HG03039 (cell line): ENCODE results near the gene EPHB3.
"Not testable (repeated sequence)": the region's sequence is repeated elsewhere in the genome, so short reads cannot be mapped to it uniquely, and the experiment has no call there.

Experiments
- ATAC-seq: cut with Tn5 transposase; IDR thresholded peaks from one replicate; pipeline ENCODE4 v1.9.1; 2021; ENCODE audit warnings: mild to moderate bottlenecking, moderate library complexity; ENCODE audit not compliant: unreplicated experiment

The EPHB3 gene

DNA sequence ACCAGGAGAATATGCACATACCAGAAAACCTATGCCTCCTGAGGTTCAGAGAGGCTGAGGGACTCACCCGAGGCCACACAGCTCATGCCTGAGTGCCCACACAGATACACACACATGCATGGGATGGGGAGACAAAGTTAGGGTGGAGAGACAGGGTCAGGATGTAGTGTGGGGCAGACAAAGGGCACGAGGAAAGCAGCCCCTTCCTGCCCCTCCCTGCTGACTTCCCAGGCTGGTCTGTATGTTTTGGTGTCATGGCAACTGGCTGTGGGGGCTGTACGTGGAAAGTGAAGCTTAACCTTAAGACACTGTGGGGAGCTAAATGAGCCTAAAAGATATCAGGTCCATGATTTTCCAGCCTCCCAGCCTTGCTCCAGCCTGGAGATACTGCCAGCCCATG lies 57.8 kb downstream of the EPHB3 start:
- no peak for ATAC-seq

DNA sequence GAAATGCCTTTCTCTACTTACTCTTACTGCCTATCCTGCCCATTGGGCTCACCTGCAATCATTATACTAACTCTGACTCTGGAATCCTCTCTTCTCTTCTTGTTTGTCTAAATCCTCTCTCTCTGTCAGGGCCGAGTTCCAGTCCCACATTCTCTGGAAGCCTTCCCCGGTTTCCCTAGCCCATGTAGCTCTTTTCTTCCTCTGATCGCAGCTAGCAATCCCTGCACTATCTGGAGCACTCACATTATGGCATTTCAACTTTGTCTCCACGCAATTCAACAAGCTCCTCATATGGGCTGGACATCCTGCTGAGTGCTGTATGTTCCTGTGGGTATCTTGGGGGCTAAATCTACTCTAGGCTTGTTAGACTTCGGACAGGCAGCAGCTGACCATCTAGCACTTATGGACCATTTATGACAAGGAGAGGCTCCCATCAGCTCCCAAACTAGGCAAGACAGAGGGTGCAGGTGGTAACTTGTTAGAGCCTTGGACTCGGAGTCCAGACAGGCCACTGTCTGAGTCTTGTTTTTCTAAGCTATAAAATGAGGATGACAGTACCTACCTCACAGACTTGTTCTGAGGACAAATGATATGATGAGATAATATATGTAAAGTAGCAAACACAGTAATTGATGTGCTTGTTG lies 58.3 kb downstream of the EPHB3 start:
- no peak for ATAC-seq

DNA sequence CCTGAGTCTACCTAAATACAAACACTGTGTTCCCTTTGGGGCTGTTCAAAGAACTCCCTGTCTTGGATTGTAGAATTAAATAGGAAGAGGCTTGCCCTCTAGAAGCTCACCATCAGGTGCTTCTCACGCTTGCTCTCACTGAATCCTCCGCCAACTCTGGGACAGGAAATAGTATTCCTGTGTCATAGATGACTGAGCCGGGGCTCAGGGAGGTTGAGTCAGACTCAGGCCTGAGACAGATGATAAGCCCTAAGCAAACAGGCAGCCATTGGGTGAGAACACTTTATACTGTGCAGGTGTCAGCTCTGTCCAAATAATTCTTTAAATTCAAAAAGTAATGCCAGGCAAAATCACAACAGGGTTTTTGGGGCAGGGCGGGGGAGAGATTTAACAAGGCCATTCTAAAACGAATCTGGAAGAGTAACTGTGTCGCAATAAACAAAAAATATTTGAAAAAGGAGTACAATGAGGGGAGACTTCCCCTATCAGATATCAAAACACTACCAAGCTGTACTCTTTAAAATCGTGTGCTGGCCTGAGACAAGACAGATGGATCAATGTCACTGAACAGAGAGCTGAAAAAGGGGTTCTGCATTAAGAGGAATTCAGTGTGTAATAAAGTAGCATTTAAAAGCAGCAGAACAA lies 59.0 kb downstream of the EPHB3 start:
- ATAC-seq, result no peak

DNA sequence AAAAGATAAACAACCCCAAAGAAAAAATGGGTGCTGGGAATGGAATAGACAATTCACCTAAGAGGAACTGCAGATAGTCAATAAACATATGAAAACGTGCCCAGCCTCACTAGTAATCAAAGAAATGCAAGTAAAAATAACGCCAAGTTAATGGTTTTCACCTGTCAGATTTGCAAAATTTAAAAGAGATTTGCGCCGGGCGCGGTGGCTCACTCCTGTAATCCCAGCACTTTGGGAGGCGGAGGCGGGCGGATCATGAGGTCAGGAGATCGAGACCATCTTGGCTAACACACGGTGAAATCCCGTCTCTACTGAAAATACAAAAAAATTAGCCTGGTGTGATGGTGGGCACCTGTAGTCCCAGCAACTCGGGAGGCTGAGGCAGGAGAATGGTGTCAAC lies 60.6 kb downstream of the EPHB3 start:
- not testable (repeated sequence) for ATAC-seq

DNA sequence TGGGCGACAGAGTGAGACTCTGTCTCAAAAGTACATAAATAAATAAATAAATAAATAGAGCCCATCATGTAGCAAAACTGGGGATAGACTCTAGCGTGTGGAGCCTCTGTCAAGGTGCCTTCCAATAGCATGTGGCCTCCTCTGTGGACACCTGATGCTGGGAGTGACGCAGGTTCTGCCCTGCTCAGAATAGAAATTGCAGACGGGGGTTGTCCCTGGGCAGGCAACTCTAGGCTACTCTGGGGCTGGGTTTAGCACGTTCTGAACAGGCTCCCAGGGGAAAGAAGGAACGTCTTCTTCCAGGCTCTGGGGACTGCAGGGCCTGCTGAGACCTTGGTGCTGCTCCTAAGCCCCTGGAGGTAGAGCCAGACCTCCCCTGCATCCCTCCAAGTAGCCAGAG lies 65.3 kb downstream of the EPHB3 start:
- ATAC-seq, result no peak

DNA sequence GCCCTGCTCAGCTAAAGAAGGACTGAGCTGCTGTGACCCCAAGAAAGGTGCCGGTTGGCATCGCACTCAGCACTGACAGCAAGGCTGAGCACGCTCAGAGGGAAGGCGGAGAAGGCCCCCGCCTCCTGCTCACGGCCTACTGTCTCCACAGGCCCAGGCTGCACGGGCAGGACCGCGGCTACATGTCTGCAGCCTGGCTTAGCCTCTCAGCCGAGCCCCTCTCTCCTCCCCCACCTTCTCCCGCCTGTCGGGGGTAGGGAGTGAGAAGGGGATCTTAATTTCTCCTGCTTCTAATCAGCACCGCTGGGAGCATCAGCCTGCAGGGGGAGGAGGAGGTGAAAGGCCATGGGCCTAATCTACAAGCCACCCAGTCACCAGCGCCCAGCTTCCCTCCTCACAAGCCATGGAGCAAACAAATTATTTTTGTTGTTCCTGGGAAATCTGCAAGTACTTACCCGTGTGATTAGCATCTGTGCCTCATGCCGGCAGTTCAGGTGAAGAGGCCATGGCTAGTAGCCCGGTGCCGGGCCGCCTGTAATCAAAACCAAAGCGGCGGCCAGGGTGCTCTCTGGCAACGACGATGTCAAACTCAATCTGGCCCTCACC lies 68.1 kb downstream of the EPHB3 start:
- ATAC-seq, result no peak

DNA sequence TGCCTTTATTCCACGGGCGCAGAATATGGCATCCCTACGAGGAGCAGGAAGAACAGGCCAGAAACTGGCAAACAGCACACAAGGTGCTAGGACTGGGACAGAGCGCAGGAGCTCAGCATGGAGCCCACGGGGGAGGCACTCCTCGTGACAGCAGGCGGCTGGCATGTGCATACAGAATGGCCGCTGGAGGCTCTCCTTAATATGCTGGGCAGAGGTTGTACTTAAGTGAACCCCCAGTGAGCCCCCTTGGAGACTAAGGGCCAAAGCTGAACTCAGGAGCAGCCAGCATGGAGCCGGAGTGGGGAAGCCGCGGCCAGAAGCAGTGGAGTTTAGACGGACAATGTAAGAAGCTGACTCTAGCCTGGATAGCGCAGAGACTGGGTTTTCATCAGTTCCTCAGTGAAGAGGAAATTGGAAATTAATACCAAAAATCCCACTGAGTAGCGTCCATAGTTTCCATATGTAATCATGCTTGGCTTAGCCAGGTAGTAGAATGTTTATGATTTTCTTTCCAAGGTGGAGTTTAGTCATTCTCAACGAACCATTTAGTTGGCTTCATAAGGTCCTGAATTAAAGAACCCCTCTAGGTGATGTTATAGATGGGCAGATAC lies 69.4 kb downstream of the EPHB3 start:
- ATAC-seq, result no peak

DNA sequence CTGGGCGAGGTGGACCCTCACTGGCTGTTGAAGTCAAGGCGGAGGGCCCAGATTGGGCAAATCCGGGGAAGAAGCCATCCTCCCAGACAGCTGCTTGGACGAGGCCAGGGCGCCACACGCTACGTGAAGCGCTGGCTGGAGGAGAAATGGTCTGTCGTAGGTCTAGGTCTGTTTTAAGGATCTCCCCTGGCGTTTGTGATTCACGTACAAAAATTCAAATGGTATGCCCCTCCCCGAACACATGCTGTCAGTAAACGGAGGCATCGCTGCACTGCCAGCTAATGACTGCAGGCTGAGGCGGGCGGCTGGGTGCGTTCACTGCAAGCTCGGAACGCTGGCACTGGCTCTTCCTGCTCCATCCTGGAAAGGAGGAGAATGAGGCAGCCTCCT lies 69.9 kb downstream of the EPHB3 start:
- no peak for ATAC-seq
